NCI-H2107 (cell line): Measurements from ENCODE around the gene RASSF6.
"Not testable (repeated sequence)": the region's sequence is repeated elsewhere in the genome, so short reads cannot be mapped to it uniquely, and the experiment has no call there.

ENCODE experiments used
- DNase-seq: peaks from one replicate; lab custom pipeline; 2025; lab: John Stamatoyannopoulos, UW

RASSF6 gene, protein sequence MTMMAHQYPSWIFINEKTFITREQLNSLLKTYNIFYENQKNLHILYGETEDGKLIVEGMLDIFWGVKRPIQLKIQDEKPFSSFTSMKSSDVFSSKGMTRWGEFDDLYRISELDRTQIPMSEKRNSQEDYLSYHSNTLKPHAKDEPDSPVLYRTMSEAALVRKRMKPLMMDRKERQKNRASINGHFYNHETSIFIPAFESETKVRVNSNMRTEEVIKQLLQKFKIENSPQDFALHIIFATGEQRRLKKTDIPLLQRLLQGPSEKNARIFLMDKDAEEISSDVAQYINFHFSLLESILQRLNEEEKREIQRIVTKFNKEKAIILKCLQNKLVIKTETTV

DNA sequence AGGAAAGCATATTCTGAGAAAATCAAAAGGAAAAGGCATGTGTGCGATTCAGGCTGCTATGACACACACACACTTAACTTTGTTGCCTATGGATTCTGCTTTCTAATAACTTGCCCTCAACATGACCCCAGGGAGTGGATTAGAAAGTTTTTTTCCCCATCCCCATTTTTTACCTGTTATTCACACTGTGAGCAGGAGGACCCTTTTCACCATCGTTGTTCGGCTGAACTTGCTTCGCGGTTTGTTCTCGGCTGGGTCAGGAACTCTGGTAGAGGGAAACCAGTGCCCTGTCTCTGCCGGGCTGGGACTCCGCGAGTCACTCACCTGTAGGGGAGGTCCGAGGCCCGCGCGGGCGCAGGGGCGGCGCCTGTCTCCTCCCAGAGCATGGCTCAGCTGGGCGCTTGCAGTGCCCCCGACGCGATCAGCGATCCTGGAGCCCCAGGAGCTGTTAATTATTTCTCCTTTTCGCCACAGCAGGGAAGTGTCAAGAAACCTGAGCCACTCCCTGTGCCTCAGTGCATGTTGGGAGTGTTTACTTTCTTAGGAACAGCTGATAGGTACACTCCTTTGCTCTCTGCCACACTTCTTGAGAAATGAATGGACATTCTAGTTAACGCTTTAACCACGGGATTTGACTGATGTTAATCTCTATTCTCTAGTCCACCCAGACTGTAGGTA is at the start of gene RASSF6:
Gene RASSF6, minus strand, starts transcription at position 322 of the 678 bp plus-strand sequence. CDS start 8,641 bp downstream, outside the sequence.
- DNase-seq, result peak; percentile 79

DNA sequence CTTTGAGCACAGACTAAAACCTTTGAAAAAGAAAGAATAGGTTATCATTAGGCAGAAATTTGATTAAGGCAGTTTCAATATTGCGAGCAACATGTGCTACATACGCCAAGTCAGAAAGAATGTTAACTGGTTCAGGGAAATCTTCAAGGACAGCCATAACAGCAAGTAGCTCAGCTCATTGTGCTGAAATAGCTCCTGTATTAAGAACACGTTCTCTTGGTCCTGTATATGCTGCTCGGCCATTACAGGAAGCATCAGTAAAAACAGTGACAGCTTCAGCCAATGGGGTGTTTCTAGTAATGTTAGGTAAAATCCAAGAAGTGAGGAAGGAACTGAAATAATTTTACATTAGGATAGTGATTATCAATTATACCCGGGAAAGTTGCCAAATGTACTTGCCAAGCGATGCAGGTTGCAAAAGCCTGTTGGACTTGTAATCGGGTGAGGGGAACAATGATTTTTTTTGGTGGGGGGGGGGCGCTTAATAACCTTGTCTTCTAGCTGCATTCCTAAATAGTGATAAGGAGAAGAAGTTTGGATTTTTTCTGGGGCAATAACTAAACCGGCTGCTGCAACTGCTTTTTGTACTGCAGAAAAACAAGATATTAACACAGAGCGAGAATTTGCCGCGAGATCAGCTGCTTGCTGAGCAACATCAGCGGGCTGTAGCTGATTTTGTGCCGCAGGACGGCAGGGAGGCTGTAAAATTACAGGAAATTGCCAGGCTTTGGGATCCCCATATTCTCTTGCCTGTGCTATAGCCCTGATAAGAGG is 49.4 kb upstream of the RASSF6 start:
- DNase-seq, result no peak

DNA sequence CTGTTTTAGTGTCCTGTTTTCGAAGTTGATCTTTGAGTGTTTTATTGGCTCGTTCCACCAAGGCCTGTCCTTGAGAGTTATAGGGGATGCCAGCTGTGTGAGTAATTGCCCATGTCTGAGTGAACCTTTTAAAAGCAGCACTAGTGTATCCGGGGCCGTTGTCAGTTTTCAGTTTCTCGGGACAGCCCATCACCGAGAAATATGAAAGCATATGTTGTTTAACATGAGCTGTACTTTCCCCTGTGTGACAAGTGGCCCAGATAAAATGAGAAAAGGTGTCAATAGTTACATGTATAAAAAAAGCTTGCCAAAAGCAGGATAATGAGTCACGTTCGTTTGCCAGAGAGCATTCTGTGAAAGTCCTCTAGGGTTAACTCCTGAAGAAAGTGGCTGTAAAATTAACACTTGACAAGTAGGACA is 48.6 kb upstream of the RASSF6 start:
- DNase-seq, result peak; percentile 13

DNA sequence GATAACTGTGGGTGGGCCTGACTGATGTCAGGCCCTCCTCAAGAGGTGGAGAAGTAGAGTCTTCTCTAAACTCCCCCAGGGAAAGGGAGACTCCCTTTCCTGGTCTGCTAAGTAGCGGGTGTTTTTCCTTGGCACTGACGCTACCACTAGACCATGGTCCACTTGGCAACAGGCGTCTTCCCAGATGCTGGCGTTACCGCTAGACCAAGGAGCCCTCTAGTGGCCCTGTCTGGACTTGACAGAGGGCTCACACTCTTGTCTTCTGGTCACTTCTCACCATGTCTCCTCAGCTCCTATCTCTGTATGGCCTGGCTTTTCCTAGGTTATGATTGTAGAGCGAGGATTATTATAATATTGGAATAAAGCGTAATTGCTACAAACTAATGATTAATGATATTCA is 45.7 kb upstream of the RASSF6 start:
- not testable (repeated sequence) for DNase-seq

DNA sequence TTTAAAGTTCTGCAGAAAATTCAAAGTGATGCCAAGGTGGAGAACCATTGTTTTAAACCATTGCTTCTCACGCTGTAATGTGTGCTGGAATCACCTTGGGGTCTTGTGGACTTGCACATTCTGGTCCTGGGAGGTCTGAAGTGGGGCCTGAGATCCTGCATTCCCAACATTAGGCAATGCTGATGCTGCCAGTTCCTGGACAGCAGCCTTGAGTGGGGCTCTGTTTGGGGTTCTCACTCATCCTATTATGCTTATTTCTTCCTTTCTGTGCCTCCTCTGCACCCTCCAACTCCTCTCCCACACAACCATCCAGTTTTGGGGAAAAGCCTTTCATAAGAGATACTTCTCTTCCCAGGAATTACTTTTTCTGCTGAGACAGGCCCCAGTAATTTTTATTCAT is 44.2 kb upstream of the RASSF6 start:
- no peak for DNase-seq

DNA sequence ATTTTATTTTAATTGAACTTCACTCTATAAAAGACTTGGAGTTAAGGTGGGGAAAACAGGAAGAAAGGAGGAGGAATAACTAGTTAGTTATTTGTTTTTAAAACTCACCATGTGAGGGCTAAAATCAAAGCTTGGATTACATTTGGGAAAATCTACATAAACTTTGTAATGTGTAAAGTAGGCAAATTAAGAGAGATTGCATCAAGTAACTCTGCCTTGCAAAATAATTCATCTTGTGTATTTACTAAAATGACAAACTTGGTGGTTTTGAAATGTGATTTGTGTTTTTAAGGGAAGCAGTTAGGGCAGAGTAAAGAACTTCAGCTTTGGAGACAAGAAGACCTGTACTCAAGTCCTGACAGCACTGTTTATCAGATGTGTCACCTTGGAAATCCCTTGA is 43.3 kb upstream of the RASSF6 start:
- DNase-seq, result no peak

DNA sequence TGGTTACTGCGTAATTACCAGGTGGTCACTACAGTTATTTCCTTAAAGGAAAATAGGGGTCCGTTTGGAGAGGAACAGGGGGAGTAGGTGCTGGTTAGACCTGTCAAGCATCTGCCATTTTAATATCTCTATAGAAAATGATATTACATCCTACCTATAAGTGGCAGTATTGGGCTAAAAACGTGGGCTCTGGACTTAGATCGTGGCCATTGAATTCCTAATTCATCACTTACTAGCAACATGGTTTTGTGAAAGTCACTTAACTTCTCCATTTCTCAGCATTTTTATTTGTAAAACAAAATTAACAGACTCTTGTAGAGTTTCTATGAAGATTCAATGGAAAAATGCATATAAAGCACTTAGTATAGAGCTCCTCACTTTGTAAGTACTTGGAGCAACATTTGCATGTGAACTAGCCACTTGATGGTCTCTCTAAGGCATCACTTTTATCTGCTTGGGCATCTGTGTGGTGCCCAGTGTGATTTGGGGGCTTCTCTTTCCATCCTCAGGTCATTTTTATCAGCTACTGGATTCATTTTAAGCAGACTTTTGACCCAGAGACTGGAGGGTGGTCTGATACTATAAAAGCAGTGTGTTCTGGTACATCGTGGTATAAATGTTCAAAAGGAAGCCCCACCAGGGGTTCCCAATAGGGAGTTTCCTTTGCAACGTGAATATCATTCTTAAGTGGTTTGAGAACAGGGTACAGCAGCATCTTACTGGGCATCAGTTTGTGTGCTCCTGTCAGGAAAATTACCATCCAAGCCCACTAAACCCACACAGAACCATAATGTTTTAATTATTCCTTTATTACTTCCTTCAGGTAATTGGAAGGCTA is 42.7 kb upstream of the RASSF6 start:
- DNase-seq, result peak; percentile 6

DNA sequence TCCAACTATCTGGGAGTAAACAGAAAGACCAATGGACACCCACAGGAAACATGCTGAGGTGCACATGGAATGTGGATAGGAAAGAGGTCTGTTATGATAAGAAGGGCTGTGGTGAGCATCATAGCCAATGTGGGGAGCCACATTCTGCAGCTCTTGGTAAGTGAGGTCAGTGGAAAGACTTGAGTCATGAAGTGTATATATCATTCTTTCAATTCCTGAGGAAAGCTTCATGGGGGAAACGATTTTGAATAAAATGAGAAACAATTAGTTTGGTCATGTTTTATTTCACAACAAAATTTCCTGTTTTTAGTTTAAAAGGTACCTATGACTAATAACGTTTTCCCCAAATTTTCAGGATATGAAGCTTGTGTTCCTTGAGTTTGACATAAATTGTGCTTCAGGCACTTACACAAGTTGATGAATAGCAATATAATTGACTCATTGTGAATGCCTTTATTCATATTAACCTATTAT is 41.4 kb upstream of the RASSF6 start:
- no peak for DNase-seq

DNA sequence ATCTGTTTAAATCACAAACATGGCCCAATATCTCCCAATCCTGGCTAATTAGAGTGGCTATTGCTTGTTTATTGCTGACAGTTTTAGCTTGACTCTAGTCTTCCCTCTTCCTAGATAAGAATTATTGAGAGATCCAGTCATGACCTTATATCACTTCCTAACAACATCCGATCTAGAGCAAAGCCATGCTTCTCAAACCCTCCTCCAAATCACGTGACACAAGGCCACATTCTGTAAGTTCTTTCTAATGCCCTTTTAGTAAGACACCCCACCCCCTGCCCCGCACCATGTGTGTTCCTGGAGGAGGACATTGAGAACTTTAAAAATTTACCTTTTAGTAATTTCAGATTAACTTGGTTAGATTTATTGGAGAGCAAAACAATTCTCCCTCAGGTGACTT is 40.6 kb upstream of the RASSF6 start:
- DNase-seq, result no peak

DNA sequence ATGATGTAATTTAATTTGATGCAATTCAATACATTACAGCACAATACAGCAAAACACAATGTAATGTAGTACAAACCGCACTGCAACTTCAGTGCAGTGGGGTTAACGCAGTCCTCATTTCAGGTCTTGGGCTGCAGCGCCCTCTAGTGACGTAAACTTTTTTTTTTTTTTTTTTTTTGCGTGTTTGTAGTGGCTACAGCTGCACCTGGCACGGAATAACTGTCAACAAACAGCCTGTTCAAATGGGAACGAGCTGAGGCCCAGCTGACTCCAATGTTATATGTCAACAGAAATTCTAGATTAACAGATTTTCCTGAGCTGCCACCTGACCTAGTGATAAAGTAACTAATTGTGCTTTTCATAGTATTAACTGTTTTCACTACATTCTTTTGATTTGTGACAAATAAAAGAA is 33.5 kb upstream of the RASSF6 start:
- peak; percentile 23 for DNase-seq

DNA sequence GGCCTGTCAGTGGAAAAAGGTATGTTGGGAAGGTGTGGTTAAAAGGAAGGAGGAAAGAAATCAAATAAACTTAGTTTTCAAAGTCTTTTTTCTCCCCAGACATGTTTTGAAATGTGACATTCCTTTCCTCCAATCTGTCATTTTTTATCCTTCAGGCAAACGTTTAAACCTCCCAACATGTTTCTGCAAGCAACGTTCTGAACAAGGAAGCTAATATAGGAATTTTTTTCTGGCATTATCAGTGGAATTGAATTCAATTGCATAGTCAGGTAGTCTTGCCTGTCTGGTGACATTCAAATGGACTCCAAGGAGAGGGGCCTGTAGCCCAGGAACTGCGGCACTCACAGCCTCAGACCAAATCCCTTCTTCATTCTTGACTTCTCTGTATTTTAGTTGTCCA is 30.0 kb upstream of the RASSF6 start:
- DNase-seq, result no peak

DNA sequence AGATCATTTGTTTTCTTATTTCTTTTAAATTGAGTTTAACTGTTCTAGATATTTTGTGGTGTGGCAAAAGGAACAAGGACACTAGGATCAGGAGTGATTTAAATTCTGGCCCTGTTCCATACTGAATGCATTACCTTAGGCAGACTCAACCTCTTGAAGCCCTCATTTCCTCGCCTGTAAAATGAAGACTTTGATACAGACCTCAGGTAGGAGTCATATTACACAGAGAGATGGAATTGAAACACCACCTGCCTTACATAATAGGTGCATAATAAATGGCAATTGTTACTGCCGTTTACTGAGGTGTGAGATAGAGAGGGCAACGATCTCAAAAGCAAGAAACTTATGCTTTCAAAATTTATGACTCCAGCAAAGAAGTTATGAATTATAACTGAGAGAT is 28.2 kb upstream of the RASSF6 start:
- DNase-seq, result peak; percentile 20

DNA sequence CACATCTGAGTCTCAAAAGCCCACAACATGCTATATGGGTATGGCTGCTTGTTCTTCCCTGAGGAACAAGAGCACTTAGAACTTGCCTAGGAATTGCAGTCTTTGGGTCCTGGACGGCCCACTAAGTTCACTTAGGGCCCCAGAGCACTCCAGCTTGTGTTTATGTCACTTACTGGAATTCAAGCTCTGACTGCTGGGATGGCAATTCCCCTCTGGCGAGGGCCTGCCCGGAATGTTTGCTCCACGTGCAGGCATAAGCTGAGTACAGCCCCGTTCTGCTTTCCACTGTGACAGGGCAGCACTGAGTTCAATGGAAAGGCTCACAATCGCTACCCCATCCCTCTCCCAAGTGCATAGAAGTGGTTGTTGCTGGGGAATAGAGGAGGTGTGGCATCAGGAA is 25.9 kb upstream of the RASSF6 start:
- DNase-seq, result no peak

DNA sequence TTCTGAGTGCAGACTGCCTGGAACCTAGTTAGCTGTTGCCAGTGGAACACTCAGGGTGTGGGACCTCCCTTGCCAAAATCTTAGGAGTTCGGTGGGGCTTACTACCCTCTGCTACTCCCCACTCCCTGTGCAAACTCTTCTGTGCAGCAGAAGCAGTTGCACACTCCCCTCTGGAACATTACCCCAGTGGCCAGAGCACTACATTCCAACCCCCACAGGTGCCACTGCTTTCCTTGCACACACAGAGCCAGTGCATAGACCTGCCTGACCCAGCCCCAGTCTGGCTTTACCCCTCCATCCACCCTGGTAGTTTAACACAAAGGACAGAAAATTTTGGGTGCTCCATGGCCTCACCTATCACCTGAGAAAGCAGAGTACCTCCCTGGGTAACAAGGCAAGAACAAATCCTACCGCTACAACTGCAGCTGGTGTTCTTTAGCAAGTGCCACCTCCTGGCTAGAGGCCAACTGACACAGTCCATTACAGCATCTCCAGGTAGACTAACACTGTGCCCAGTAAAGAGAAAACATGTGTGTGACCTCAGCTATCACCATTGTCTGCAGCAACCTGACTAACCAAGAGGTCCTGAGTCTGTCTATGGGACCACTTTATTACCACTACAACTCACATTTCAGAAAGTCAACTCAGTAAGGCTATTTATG is 11.5 kb upstream of the RASSF6 start:
- DNase-seq, result no peak

DNA sequence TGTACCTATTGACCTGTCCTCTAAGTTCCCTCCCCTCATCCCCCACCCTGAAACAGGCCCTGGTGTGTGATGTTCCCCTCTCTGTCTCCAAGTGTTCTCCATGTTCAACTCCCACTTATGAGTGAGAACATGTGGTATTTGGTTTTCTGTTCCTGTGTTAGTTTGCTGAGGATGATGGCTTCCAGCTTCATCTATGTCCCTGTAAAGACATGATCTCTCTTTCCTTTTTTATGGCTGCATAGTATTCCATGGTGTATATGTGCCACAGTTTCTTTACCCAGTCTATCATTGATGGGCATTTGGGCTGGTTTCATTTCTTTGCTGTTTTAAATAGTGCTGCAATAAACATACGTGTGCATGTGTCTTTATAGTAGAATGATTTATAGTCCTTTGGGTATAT is 8.6 kb upstream of the RASSF6 start:
- not testable (repeated sequence) for DNase-seq

DNA sequence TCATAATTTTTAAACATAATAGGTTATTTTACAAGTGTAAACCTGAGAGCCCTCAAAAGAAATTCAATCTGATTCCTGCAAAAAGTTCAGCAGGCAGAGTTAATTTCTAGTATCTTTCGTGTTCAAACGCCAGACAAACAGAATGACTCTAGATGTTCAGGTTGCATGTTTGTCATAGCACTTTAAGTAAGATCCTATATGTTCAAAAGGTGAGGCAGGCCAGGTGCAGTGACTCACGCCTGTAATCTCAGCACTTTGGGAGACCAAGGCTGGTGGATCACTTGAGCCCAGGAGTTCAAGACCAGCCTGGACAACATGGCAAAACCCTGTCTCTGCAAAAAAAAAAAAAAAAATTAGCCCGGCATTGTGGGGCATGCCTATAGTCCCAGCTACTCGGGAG is 1.1 kb upstream of the RASSF6 start:
- DNase-seq, result no peak

DNA sequence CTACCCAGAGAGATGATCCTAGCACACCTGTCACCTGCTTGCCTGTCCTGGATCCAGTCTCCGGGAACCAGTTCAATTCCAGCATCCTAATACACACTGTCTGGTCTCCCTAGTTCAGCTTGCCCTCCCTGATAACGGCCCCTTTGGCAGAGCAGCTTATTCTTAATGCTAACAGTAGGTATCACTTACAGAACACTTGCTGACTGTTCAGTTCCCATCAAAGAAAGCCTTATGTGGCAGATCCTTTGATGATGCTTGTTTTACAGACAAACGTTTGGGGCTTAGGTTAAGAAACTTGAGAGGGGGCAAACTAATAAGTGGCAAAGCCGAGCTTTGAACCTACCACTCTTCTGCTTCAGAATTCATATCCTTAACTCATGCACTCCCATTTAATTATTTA is 890 bp downstream of the RASSF6 start:
- DNase-seq, result no peak

DNA sequence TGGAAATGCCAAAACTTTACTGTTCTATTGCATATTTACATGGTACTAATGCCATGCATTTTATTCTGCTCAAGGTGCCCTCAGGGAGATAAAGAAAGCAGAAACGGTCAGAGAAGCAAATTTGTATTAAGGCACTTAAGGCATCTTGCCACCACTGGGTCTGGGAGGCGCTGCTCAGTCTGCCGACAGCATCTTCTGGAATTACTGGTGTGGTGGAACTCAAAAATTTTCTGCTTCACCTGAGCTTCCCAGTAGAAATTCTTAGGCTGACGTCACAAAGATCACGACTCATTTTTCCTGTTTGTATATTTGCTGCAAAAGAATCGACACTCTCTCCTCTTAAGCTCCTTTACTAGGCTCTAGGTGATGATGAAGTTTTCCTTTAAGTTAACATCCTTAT is 3.0 kb downstream of the RASSF6 start:
- no peak for DNase-seq

DNA sequence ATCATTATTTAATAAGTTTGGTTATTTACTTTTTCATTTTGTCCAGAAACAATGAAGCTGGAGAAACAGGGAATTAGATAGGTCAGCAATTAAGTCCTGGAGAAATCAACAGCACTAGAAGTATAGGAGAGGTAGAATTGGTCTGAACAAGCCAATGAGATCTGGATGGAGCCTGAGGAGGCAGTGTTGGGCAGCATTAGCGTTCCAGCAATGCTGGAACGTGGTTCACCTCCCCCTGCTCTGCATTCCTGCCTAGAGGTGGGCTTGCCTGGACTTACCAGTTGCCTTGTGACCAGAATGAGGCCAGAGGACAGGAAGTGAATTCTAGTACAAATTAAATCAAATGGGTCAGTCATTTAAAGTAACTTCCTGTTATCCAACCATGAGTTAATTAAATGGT is 4.6 kb downstream of the RASSF6 start:
- DNase-seq, result no peak

DNA sequence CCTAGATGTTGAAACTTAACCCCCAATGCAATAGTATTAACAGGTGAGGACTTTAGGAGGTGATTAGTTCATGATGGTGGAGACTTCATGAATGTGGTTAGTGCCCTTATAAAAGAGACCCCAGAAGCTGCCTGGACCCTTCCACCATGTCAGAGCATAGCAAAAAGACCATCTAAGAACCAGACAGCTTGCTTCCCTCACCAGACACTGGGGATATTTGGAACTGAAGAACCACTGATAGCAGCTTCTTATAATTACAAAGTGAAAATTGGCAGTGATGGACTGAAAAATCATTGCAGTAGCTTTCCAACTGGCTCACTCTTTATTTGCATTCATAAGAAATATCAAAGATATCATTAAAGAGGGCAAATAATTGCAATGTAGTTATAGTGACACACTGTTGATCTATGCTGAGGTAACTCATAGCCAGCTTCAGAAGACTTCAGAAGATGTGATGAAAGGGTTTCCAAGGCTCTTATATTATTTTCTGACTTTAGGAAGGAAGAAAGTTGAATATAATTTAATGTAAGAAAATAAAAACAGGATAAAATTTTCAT is 5.8 kb downstream of the RASSF6 start:
- no peak for DNase-seq

DNA sequence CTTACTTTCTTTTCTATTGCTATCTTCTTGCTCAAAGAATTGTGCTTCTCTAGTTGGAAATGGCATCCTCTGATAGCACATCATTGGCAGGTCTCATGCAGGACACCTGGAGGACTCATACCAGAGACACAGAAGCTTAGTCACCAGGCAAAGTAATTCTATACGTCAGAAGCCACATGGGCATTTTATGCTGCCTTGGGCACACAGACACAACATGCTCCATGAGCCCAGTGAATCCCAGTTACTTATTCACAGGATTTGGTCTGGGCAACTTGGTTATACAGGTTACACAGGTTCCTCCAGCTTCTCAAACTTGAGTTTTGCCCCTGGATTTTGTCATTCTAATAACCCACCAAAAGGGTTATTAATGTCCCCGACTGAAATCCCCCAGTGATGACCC is 7.1 kb downstream of the RASSF6 start:
- DNase-seq, result no peak
